ENCODE measurements around the gene DTHD1.

GRCh38 chr4:36343501-36344175 lies 62.2 kb downstream of the DTHD1 start:
- no peak for TF ChIP-seq YY1 (IDR thresholded peaks at IDR 0.05; ENCODE audit: low read depth)
- no peak for TF ChIP-seq EP300 (IDR thresholded peaks at IDR 0.05; ENCODE audit: borderline replicate concordance)
- no peak for TF ChIP-seq MAX (IDR thresholded peaks at IDR 0.05)
- TF ChIP-seq RAD21 (IDR thresholded peaks at IDR 0.05; ENCODE audit: low read depth): no peak
- no peak for TF ChIP-seq TCF12 (IDR thresholded peaks at IDR 0.05; ENCODE audit: low read depth)
- TF ChIP-seq CREB1 (IDR thresholded peaks at IDR 0.05; ENCODE audit: low read depth): no peak
- TF ChIP-seq TAF1 (IDR thresholded peaks at IDR 0.05; ENCODE audit: low read depth): no peak
- no peak for TF ChIP-seq CEBPB (IDR thresholded peaks at IDR 0.05)
- TF ChIP-seq ZBTB7A (IDR thresholded peaks at IDR 0.05; ENCODE audit: low read depth): no peak
- TF ChIP-seq FOXM1 (IDR thresholded peaks at IDR 0.05; ENCODE audit: borderline replicate concordance, low read depth): no peak
- TF ChIP-seq USF1 (IDR thresholded peaks at IDR 0.05): no peak
- TF ChIP-seq REST (IDR thresholded peaks at IDR 0.05; ENCODE audit: low read depth): no peak
- TF ChIP-seq EGR1 (IDR thresholded peaks at IDR 0.05): no peak

Measured in Ishikawa (cell line).